Measurements from ENCODE around the gene IQCF5.
"Not testable (repeated sequence)": the region's sequence is repeated elsewhere in the genome, so short reads cannot be mapped to it uniquely, and the experiment has no call there.

IQCF5 gene

DNA sequence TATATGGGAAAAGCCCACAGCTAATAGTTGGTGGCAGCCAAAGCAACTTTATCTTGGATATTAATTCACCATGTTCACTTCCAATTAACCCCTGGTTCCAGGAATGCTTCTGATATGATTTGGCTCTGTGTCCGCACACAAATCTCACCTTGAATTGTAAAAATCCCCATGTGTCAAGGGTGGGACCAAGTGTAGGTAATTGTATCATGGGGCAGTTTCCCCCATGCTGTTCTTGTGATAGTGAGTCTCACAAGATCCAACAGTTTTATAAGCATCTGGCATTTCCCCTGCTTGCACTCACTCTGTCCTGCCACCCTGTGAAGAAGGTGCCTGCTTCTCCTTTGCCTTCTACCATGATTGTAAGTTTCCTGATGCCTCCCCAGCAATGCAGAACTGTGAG lies 6.5 kb downstream of the IQCF5 start:
- DNase-seq (ENCODE audit: low read depth): not testable (repeated sequence)

DNA sequence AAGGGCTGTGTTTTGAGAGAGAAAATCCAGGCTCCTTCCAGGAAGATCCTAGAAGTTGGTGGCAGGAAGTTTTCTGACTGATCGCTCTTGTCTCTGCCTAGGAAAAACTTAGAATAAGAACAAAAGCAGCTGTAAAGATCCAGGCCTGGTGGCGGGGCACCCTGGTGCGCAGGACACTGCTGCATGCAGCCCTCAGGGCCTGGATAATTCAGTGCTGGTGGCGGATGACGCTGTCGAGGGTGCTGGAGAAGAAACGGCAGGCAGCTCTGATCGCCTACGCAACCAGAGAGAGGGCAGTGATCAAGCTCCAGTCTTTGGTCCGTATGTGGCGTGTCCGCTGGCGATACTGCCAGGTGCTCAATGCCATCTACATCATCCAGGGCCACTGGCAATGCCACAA lies 12.5 kb downstream of the IQCF5 start:
- DNase-seq (ENCODE audit: low read depth): no peak

DNA sequence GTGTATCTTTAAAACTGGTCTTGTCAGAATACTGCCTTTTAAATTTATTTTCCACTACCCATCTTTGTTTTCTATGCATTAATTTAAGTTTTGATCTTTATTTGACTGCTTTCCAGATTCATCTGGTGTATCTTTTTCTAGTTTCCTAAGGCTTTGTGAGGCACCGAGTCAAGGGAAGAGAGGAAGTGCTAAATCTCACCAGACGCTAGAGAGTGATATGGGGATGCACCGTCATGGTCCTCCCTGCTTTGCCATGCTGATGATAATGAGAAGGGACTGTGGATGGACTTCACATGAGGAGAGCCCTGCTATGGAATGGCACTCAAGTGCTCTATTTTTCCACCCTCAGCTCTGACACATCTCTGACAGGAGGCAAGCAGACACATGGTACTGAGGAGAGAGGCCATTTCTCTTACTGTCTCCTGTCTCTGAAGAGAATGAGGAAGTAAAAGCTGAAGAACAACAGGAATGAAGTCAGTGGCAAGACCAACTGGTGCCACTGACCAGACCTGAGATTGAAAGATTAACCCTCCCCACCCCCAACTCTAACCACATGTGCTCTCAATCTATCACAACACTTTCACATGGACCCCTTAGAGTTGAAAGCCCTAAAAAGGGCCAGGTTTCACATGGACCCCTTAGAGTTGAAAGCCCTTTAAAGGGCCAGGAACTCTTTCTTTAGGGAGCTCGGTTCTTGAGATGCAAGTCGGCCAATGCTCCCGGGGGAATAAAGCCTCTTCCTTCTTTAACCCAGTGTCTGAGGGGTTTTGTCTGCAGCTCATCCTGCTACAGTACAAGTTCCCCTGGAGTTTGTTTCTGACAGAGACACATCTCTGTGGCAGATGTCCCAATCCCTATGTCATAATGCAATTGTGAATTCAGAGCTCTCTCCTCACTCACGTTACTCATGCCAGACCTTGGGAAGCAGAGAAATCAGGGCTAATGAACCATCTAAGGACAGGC lies 14.4 kb downstream of the IQCF5 start, which contains the start of gene IQCF2:
Gene IQCF2, plus strand, starts transcription at position 913 of the 963 bp plus-strand sequence. CDS start 52 bp downstream, outside the sequence.
- no peak for DNase-seq (ENCODE audit: low read depth)

DNA sequence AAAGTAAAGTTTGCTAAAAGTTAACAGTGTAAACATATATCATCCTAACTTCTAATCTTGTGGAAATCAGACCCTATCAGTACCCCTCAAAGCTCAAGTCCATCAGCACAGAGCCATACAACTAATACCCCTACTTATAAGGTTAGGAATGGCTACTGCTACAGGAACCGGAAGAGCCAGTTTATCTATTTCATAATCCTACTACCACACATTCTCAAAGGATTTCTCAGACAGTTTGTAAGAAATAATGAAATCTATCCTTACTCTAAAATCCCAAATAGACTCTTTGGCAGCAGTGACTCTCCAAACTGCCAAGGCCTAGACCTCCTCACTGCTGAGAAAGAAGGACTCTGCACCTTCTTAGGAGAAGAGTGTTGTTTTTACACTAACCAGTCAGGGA lies 20.0 kb downstream of the IQCF5 start:
- DNase-seq (ENCODE audit: low read depth): not testable (repeated sequence)

DNA sequence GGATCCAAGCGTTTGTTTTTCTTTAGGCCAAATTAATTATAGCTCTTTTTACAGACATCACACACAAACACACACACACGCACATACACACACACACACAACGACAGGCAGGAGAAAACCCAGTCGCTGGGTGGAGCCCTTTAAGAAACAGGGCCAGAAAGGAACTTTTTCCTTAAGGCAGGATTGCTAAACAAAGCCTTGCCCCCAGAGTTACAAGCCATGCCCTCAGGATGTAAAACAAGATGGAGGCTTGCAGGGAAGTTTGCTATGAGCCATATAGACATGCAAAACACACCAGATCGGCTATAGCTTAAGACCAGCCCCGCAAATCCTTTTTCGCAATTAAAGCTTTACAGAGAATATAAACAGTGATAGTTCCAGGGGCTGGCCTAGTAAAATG lies 30.3 kb downstream of the IQCF5 start:
- no peak for DNase-seq (ENCODE audit: low read depth)

DNA sequence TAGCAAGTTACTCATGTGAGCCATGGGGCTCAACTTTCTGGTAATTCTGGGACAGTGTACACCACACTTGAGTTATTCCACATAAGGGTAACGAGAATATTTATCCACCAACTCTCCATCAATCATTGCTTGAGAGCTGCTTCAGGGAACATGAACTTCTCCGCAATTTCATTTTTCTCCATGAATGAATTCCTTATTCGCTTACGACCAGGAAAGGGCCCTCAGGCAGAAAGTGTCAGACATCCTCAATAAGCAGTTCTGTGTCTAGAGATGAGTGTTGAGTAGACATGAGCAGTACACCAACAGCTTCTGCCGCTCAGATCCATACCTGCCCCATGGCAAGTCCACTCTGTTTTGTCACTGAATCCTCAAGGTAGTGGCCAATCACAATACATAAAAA lies 38.8 kb downstream of the IQCF5 start:
- no peak for DNase-seq (ENCODE audit: low read depth)

DNA sequence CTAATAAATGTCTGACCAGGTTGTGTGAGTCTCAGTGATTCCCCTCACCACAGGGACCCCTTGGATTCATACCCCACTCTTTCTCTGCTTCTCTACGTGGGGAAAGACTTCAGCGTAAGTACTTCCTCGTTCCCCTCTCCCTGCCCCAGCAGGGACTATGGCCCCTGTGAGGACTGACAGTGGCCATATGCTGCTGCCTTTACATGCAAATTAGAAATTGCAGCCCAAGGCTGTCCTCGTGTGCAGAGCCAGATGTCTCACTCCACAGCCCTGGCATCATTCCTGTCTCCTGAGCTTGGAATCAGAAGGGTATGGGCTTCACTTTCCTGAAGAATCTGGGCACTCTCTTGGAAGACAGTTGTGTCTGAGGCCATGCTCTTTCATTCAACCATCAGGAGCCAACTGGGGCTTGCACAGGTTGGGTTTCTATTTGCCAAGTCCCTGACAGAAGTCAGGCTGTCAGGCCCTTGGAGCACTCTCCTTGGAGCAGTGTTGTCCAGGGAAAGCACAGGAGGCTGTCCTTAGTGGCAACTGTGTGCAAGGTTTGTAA lies 44.5 kb downstream of the IQCF5 start:
- no peak for DNase-seq (ENCODE audit: low read depth)

DNA sequence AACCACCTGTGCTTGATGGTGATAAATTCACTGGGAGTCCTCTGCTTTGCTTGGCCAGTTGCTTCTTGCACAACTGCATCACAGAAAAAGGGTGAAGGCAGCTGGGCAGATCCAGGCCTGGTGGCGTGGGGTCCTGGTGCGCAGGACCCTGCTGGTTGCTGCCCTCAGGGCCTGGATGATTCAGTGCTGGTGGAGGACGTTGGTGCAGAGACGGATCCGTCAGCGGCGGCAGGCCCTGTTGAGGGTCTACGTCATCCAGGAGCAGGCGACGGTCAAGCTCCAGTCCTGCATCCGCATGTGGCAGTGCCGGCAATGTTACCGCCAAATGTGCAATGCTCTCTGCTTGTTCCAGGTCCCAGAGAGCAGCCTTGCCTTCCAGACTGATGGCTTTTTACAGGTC lies 45.1 kb downstream of the IQCF5 start:
- DNase-seq (ENCODE audit: low read depth): no peak

DNA sequence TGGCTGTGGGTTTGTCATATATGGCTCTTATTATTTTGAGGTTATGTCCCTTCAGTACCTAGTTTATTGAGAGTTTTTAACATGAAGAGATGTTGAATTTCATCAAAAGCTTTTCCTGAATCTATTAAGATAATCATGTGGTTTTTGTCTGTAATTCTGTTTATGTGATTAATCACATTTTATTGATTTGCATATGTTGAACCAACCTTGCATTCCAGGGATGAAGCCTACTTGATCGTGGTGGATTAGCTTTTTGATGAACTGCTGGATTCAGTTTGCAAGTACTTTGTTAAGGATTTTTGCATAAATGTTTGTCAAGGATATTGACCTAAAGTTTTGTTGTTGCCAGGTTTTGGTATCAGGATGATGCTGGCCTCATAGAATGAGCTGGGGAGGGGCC lies 47.1 kb downstream of the IQCF5 start:
- no peak for DNase-seq (ENCODE audit: low read depth)
